ENCODE data around the gene CCDC102A.

DNA sequence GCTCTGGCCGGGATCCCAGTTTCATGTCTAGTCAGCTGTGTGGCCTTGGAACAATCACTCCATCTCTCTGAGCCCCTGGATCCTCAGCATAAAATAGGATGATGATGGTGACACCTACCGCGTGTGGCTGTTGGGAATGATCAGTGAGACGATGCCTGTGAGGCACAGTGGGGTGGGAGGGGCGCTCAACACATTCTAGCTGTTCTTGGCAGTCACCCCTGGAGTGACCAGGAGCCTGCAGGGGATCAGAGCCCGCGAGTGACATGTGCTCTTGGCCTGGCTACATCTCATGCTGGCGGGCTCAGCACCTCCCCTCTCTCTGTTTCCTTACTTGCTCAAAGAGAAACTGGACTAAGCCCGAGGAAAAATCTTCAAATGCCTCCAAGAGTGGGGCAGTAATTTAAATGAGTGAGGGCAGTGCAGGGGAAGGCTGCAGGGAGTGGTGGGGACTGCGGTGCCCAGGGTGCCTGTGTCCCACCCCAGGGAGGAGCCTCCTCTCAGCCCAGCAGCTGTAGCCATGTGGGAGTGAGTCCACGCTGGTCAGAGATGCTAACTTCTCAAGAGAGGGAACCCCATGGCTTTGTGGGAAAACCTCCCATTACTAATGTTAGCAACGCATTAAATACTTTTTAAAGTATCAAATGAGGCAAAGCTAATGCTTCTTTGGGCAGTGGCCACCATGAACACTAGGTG, 27.0 kb downstream of the CCDC102A start:
- TF ChIP-seq, protein P1, sequence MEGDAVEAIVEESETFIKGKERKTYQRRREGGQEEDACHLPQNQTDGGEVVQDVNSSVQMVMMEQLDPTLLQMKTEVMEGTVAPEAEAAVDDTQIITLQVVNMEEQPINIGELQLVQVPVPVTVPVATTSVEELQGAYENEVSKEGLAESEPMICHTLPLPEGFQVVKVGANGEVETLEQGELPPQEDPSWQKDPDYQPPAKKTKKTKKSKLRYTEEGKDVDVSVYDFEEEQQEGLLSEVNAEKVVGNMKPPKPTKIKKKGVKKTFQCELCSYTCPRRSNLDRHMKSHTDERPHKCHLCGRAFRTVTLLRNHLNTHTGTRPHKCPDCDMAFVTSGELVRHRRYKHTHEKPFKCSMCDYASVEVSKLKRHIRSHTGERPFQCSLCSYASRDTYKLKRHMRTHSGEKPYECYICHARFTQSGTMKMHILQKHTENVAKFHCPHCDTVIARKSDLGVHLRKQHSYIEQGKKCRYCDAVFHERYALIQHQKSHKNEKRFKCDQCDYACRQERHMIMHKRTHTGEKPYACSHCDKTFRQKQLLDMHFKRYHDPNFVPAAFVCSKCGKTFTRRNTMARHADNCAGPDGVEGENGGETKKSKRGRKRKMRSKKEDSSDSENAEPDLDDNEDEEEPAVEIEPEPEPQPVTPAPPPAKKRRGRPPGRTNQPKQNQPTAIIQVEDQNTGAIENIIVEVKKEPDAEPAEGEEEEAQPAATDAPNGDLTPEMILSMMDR (IDR thresholded peaks at IDR 0.05 in 2 of 3, conservative IDR thresholded peaks at IDR 0.05 in 1 of 3; ENCODE audit: borderline replicate concordance in 1 of 3, insufficient read depth in 1 of 3, low read depth in 2 of 3, low read length in 2 of 3) = no peak
- TF ChIP-seq EZH2 (IDR thresholded peaks at IDR 0.05) (no peak), ATF3 (IDR thresholded peaks at IDR 0.05) (no peak), SRF (IDR thresholded peaks at IDR 0.05; ENCODE audit: low read depth) (no peak)
- TF ChIP-seq, protein P2, sequence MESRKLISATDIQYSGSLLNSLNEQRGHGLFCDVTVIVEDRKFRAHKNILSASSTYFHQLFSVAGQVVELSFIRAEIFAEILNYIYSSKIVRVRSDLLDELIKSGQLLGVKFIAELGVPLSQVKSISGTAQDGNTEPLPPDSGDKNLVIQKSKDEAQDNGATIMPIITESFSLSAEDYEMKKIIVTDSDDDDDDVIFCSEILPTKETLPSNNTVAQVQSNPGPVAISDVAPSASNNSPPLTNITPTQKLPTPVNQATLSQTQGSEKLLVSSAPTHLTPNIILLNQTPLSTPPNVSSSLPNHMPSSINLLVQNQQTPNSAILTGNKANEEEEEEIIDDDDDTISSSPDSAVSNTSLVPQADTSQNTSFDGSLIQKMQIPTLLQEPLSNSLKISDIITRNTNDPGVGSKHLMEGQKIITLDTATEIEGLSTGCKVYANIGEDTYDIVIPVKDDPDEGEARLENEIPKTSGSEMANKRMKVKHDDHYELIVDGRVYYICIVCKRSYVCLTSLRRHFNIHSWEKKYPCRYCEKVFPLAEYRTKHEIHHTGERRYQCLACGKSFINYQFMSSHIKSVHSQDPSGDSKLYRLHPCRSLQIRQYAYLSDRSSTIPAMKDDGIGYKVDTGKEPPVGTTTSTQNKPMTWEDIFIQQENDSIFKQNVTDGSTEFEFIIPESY (IDR thresholded peaks at IDR 0.05; ENCODE audit: extremely low read depth, insufficient replicate concordance, low read length) = no peak

All from HCT116 (cell line).